Esophagus muscularis mucosa (tissue), 4 donors: ENCODE results near the gene FBXL7.

Experiments
- CTCF ChIP-seq, 3 experiments: fragments of 200-600 bp in 2 of 3; fragments of 450-650 bp in 1 of 3; sonication (generic) in 2 of 3; IDR thresholded peaks; one replicate each; pipeline ENCODE4 v1.5.1; 2017 to 2019; ENCODE audit warnings: antibody characterized with exemption in 3 of 3, mild to moderate bottlenecking in 2 of 3, moderate library complexity in 1 of 3
- EP300 ChIP-seq: sonication (generic); formaldehyde crosslinking; IDR thresholded peaks from one replicate; pipeline ENCODE4 v1.6.1; 2017; ENCODE audit warnings: antibody characterized with exemption
- POLR2AphosphoS5 ChIP-seq, 2 donors: sonication (generic); formaldehyde crosslinking; IDR thresholded peaks; one replicate each; pipeline ENCODE4 v1.6.1; 2017; ENCODE audit warnings: antibody characterized with exemption in 2 of 2

- TF ChIP-seq CTCF (IDR thresholded peaks at IDR 0.05), result no peak
- TF ChIP-seq EP300, result no peak
- TF ChIP-seq POLR2AphosphoS5 (IDR thresholded peaks at IDR 0.05), result no peak
These were observed 6.5 kb upstream of the FBXL7 start for GRCh38 chr5:15493501-15493900.
